ENCODE results near the gene ARNT2.
"Not testable (repeated sequence)": the region's sequence is repeated elsewhere in the genome, so short reads cannot be mapped to it uniquely, and the experiment has no call there.

GRCh38 chr15:80647424-80647823, 243.2 kb downstream of the ARNT2 start:
- not testable (repeated sequence) for TF ChIP-seq CTCF (IDR thresholded peaks at IDR 0.05); POLR2A (IDR thresholded peaks at IDR 0.05; ENCODE audit: low read length); NFE2L2 (conservative IDR thresholded peaks at IDR 0.05; ENCODE audit: low read length); EP300 (IDR thresholded peaks at IDR 0.05); BHLHE40 (IDR thresholded peaks at IDR 0.05; ENCODE audit: low read depth, low read length); REST (IDR thresholded peaks at IDR 0.05); EHMT2 (IDR thresholded peaks at IDR 0.05; ENCODE audit: low read depth); MAFK (IDR thresholded peaks at IDR 0.05; ENCODE audit: partially characterized antibody); PHF8 (IDR thresholded peaks at IDR 0.05; ENCODE audit: borderline replicate concordance, low read depth); HMGXB4 (CRISPR knock-in tag; IDR thresholded peaks at IDR 0.05; ENCODE audit: borderline replicate concordance)

Measured in A549 (cell line).